ENCODE measurements around the gene TRPV5.
"Not testable (repeated sequence)": the region's sequence is repeated elsewhere in the genome, so short reads cannot be mapped to it uniquely, and the experiment has no call there.

The TRPV5 gene

GRCh38 chr7:142933624-142934023 lies at the start of gene TRPV5:
TRPV5 (minus strand) TSS chr7:142933746; CDS start chr7:142933459, 287 bp downstream.
- DNase-seq (ENCODE audit: low spot score), result no peak
- in situ Hi-C loops (cut with MboI; ENCODE audit: low pct_unique_long_range_greater_than_20kb, low sequenced_read_pairs, unreplicated experiment), result no loop called here
- no peak for TF ChIP-seq CTCF (IDR thresholded peaks at IDR 0.05; ENCODE audit: extremely low read depth, insufficient read depth, missing control alignments)

DNA sequence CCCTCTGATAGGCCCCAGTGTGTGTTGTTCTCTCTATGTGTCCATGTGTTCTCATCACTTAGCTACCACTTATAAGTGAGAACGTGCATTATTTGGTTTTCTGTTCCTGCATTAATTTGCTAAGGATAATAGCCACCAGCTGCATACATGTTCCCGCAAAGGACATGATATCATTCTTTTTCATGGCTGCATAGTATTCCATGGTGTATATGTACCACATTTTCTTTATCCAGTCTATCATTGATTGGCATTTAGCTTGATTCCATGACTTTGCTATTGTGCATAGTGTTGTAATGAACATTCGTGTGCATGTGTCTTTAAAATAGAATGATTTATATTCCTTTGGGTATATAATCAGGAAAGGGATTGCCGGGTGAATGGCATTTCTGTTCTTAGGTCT lies 44.9 kb upstream of the TRPV5 start:
- DNase-seq (ENCODE audit: low spot score); in situ Hi-C loops (cut with MboI; ENCODE audit: low pct_unique_long_range_greater_than_20kb, low sequenced_read_pairs, unreplicated experiment): not testable (repeated sequence)

DNA sequence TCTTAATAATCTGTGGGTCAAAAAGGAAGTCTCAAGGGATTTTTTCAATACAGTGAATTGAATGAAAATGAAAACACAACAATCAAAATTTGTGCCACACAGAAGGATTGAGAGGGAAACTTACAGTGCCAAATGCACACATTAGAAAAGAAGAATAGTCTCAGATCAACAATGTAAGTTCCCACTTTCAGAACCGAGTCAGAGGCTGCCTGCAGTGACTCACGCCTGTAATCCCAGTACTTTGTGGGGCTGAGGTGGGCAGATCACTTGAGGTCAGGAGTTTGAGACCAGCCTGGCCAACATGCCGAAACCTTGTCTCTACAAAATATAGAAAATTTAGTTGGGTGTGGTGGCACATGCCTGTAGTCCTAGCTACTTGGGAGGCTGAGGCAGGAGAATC lies 41.1 kb upstream of the TRPV5 start:
- DNase-seq (ENCODE audit: low spot score), result no peak
- no peak for TF ChIP-seq CTCF (IDR thresholded peaks at IDR 0.05; ENCODE audit: extremely low read depth, insufficient read depth, missing control alignments)
- in situ Hi-C loops (cut with MboI; ENCODE audit: low pct_unique_long_range_greater_than_20kb, low sequenced_read_pairs, unreplicated experiment), result no loop called here

DNA sequence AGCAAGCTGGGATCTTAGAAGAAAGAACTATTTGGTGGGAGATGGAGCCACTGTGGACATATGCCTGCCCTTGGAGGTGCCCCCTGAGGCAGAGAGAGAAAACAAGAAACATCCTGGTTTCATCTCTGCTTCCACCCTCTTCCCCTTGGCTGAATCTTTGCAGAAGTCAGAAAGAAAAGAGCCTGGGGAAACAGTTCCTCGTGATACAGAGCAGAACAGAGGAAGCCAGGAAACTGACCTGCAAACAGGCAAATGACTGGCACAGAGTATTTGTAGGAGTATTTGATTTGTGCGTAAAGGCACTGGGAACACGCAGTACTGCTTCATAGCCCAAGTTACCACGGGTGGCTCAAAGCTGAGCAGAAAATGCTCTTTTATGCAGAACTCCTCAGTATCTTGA lies 35.6 kb upstream of the TRPV5 start:
- DNase-seq (ENCODE audit: low spot score), result no peak
- in situ Hi-C loops (cut with MboI; ENCODE audit: low pct_unique_long_range_greater_than_20kb, low sequenced_read_pairs, unreplicated experiment), result no loop called here
- TF ChIP-seq CTCF (IDR thresholded peaks at IDR 0.05; ENCODE audit: extremely low read depth, insufficient read depth, missing control alignments), result no peak

DNA sequence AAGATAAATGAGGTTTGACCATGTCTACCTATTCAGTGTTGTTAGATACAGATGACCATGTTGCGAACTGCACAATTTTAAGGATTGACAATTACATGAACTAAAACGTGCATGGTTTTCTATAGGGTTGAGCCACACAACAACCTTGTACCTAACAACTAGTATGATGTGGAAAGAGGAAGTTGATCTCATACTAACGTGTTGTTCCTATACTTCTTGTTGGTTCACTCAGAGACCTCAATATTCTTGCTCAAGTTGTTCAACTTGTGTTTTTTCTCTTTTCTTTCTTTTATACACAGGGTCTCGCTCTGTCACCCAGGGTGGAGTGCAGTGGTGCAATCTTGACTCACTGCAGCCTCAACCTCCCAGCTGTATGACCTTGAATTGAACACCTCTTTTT lies 34.7 kb upstream of the TRPV5 start:
- TF ChIP-seq CTCF (IDR thresholded peaks at IDR 0.05; ENCODE audit: extremely low read depth, insufficient read depth, missing control alignments), result no peak
- in situ Hi-C loops (cut with MboI; ENCODE audit: low pct_unique_long_range_greater_than_20kb, low sequenced_read_pairs, unreplicated experiment), result no loop called here
- no peak for DNase-seq (ENCODE audit: low spot score)

DNA sequence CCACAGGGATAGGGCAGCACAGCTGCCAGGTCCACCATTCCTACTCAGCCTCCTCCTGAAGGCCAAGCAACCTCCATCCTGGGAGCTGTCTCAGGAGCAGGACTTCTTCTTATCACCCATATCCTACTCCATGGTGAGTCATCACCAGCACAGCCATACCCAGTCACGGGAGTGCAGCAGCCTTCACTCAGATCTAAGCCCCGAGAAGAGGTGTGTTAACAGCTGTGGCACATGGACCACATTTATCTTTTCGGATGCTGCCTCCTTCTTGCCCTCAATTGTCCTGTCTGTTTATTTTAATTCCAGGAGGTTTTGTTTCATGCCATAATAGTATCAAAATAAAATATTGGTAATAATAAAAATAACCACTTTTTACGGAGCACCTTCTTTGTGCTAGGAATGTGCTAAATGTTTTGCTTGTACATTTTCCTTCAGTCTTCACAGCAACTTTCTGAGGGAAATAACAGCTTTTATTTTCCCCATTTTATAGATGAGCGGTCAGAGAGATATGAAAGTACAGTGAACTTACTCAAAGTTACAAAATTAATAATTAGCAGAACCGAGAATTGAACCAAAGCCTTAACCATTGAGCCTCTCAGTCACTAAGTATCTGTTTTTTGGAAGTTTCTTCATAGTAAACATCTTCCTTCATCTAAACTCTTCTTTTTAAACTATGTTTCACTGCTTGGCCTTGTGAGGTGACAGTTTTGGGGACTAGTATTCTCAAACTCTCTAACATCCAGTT lies 31.1 kb upstream of the TRPV5 start:
- in situ Hi-C loops (cut with MboI; ENCODE audit: low pct_unique_long_range_greater_than_20kb, low sequenced_read_pairs, unreplicated experiment), result no loop called here
- DNase-seq (ENCODE audit: low spot score), result no peak
- TF ChIP-seq CTCF (IDR thresholded peaks at IDR 0.05; ENCODE audit: extremely low read depth, insufficient read depth, missing control alignments), result no peak

GRCh38 chr7:142963993-142964392 lies 30.4 kb upstream of the TRPV5 start:
- in situ Hi-C loops (cut with MboI; ENCODE audit: low pct_unique_long_range_greater_than_20kb, low sequenced_read_pairs, unreplicated experiment), result no loop called here
- no peak for DNase-seq (ENCODE audit: low spot score)
- no peak for TF ChIP-seq CTCF (IDR thresholded peaks at IDR 0.05; ENCODE audit: extremely low read depth, insufficient read depth, missing control alignments)
